Body of pancreas (tissue), 4 donors: ENCODE results near the gene EP300. TPM values are rescaled to one million over a fixed set of nuclear protein-coding genes. Genes with fewer than 3 reads are reported as not detected.

Experiments used
- ATAC-seq: fragments of 150-250 bp; one replicate; pipeline ENCODE4 v1.9.1; 2016
- DNase-seq, 4 donors: peaks; one replicate each; pipeline ENCODE4 v3.0.0-alpha.2; 2019
- H3K27ac ChIP-seq, 4 donors: fragments of 200-600 bp; sonication (generic); 1 replicate in 3 of 4; 2 replicates in 1 of 4; pipeline versions ENCODE4 v1.5.1 to v1.6.1; 2016 to 2019; ENCODE audit warnings: mild to moderate bottlenecking in 1 of 4, mixed read lengths in 1 of 4, moderate library complexity in 1 of 4
- H3K27me3 ChIP-seq, 2 donors: fragments of 200-600 bp; sonication (generic); one replicate each; pipeline ENCODE4 v1.6.0; 2016; ENCODE audit warnings: mild to moderate bottlenecking in 1 of 2
- H3K36me3 ChIP-seq, 2 donors: fragments of 200-600 bp; sonication (generic); replicated peaks in 1 of 2; 2 replicates each; pipeline ENCODE4 v1.5.1; 2016; ENCODE audit warnings: low read depth in 2 of 2; ENCODE audit not compliant: insufficient read depth in 1 of 2
- H3K4me1 ChIP-seq: fragments of 200-600 bp; sonication (generic); one replicate; pipeline ENCODE4 v1.6.0; 2016
- H3K4me3 ChIP-seq, 2 donors: fragments of 200-600 bp; sonication (generic); 1 replicate in 1 of 2; 2 replicates in 1 of 2; pipeline ENCODE4 v1.5.1; 2016 to 2019
- H3K9me3 ChIP-seq, 3 donors: fragments of 200-600 bp; sonication (generic); 1 replicate in 2 of 3; 2 replicates in 1 of 3; pipeline ENCODE4 v1.5.1; 2016
- CTCF ChIP-seq, 7 experiments: fragments of 450-650 bp in 4 of 7; fragments of 200-600 bp in 3 of 7; sonication (generic) in 3 of 7; IDR thresholded peaks; one replicate each; pipeline ENCODE4 v1.5.1; 2016 to 2019; ENCODE audit warnings: antibody characterized with exemption in 7 of 7
- POLR2A ChIP-seq, 3 donors: fragments of 450-650 bp; IDR thresholded peaks; one replicate each; pipeline ENCODE4 v1.6.1; 2016; ENCODE audit warnings: antibody characterized with exemption in 3 of 3, mild to moderate bottlenecking in 2 of 3
- whole genome bisulfite sequencing, 2 donors: methylation state at CpG; one replicate each; pipeline ENCODE4 v1.1.5; 2017; 5-methylcytosine and 5-hydroxymethylcytosine counted together
- intact Hi-C: fragments of 100-400 bp; cut with DNase I; formaldehyde crosslinking; loops from one replicate; pipeline ENCODE4 v1.15.1; 2023
- total RNA-seq, 2 donors: library from RNA; depleted of rRNA; stranded (reverse); fragments of >200 nt; gene quantifications; one replicate each; pipeline ENCODE4 v1.1.0, GENCODE V29; 2016

Gene EP300
- total RNA-seq, 2 donors from 2014 or later: 35.0 to 68.2 TPM

GRCh38 chr22:41074466-41074865, 17.9 kb upstream of the EP300 start:
- Histone ChIP-seq H3K36me3 (no peaks in the 10 kb centered on the region), H3K4me3 (no peak overlapping the region), H3K27ac (no peak overlapping the region), H3K27me3 (no peaks in the 10 kb centered on the region), H3K4me1 (no peaks in the 10 kb centered on the region), H3K9me3 (no peaks in the 10 kb centered on the region)
- WGBS, 2 donors: 88 to 96% methylated on average over 13 to 22 of the region's 22 CpGs
- DNase-seq: no peak
- TF ChIP-seq POLR2A (IDR thresholded peaks at IDR 0.05) (no peak), CTCF (IDR thresholded peaks at IDR 0.05) (no peak)
- intact Hi-C loops: no loop called here
- no peak for ATAC-seq

- DNase-seq (no peak), ATAC-seq (no peak)
- WGBS, 2 donors: 80 to 87% methylated on average over 10 to 26 of the region's 26 CpGs
- Histone ChIP-seq H3K9me3 (no peaks in the 10 kb centered on the region), H3K36me3 (no peaks in the 10 kb centered on the region), H3K27me3 (no peaks in the 10 kb centered on the region), H3K4me1 (no peaks in the 10 kb centered on the region), H3K4me3 (no peak overlapping the region), H3K27ac (no peak overlapping the region)
- TF ChIP-seq CTCF (IDR thresholded peaks at IDR 0.05): no peak
- TF ChIP-seq POLR2A (IDR thresholded peaks at IDR 0.05): no peak
- intact Hi-C loops: no loop called here
These were observed 17.3 kb upstream of the EP300 start for GRCh38 chr22:41074941-41075710.

- no peak overlapping the region for H3K4me3 ChIP-seq
- ATAC-seq (no peak), DNase-seq (no peak)
- TF ChIP-seq POLR2A (IDR thresholded peaks at IDR 0.05) (no peak), CTCF (IDR thresholded peaks at IDR 0.05) (no peak)
- H3K36me3 ChIP-seq: no peaks in the 10 kb centered on the region
- intact Hi-C loops: no loop called here
- no peaks in the 10 kb centered on the region for H3K9me3 ChIP-seq
- no peak overlapping the region for H3K27ac ChIP-seq
- H3K27me3 ChIP-seq: no peaks in the 10 kb centered on the region
- no peaks in the 10 kb centered on the region for H3K4me1 ChIP-seq
These were observed 16.4 kb upstream of the EP300 start for GRCh38 chr22:41075946-41076345.

- no peaks in the 10 kb centered on the region for H3K4me1 ChIP-seq
- intact Hi-C loops: no loop called here
- TF ChIP-seq POLR2A (IDR thresholded peaks at IDR 0.05) (no peak), CTCF (IDR thresholded peaks at IDR 0.05) (no peak)
- no peak overlapping the region for H3K4me3 ChIP-seq
- H3K36me3 ChIP-seq: no peaks in the 10 kb centered on the region
- no peaks in the 10 kb centered on the region for H3K9me3 ChIP-seq
- 83 to 95% methylated on average over 1 of the region's 1 CpG for WGBS, 2 donors
- no peak overlapping the region for H3K27ac ChIP-seq
- no peaks in the 10 kb centered on the region for H3K27me3 ChIP-seq
- DNase-seq (no peak), ATAC-seq (no peak)
These were observed 15.5 kb upstream of the EP300 start for GRCh38 chr22:41076857-41077256.

GRCh38 chr22:41078931-41079330, 13.5 kb upstream of the EP300 start:
- intact Hi-C loops: no loop called here
- 69 to 77% methylated on average over 1 of the region's 1 CpG for WGBS, 2 donors
- no peak for TF ChIP-seq POLR2A (IDR thresholded peaks at IDR 0.05)
- TF ChIP-seq CTCF (IDR thresholded peaks at IDR 0.05): no peak
- H3K27ac ChIP-seq: no peak overlapping the region
- H3K36me3 ChIP-seq: no peaks in the 10 kb centered on the region
- H3K4me1 ChIP-seq: no peaks in the 10 kb centered on the region
- H3K4me3 ChIP-seq: no peak overlapping the region
- DNase-seq (no peak), ATAC-seq (no peak)
- H3K27me3 ChIP-seq: no peaks in the 10 kb centered on the region
- H3K9me3 ChIP-seq: no peaks in the 10 kb centered on the region
